Osteoblast (primary cell): ENCODE data around the gene NPAS3. TPM values are rescaled to one million over a fixed set of nuclear protein-coding genes. Genes with fewer than 3 reads are reported as not detected.

Experiments
- DNase-seq: peaks from one replicate; pipeline ENCODE4 v3.0.0; 2011; ENCODE audit warnings: low spot score, mixed read lengths; ENCODE audit not compliant: insufficient read length; ENCODE audit errors: missing footprints
- H2AFZ ChIP-seq: 2 replicates; pipeline ENCODE4 v1.6.0; 2011; ENCODE audit warnings: mild to moderate bottlenecking, low read length
- H3K27ac ChIP-seq: 2 replicates; pipeline ENCODE4 v1.5.1; 2011; ENCODE audit warnings: mild to moderate bottlenecking, low read depth, low read length, moderate library complexity
- H3K27me3 ChIP-seq: 2 replicates; pipeline ENCODE4 v1.6.0; 2012; ENCODE audit warnings: mild to moderate bottlenecking, control low read depth, inconsistent platforms, low read length, moderate library complexity; ENCODE audit not compliant: insufficient read depth
- H3K36me3 ChIP-seq: 2 replicates; pipeline ENCODE4 v1.5.1; 2011; ENCODE audit warnings: mild to moderate bottlenecking, low read length, control low read depth, moderate library complexity; ENCODE audit not compliant: insufficient read depth
- H3K4me1 ChIP-seq: 2 replicates; pipeline ENCODE4 v1.5.1; 2011; ENCODE audit warnings: mild to moderate bottlenecking, low read length, control low read depth, moderate library complexity; ENCODE audit not compliant: insufficient read depth
- H3K4me2 ChIP-seq: 2 replicates; pipeline ENCODE4 v1.6.0; 2011; ENCODE audit warnings: mild to moderate bottlenecking, low read length; ENCODE audit not compliant: insufficient read depth
- H3K4me3 ChIP-seq: fragments of 200-600 bp; sonication (generic); 3 replicates; pipeline ENCODE4 v1.5.1; 2012; ENCODE audit warnings: mild to moderate bottlenecking, low read length, inconsistent platforms; ENCODE audit not compliant: insufficient read depth
- H3K79me2 ChIP-seq: 2 replicates; pipeline ENCODE4 v1.6.0; 2012; ENCODE audit warnings: mild to moderate bottlenecking, low read length, control low read depth, inconsistent platforms; ENCODE audit not compliant: insufficient read depth
- H3K9me3 ChIP-seq: 2 replicates; pipeline ENCODE4 v1.5.1; 2011; ENCODE audit warnings: low read depth, low read length, control low read depth
- H4K20me1 ChIP-seq: 2 replicates; pipeline ENCODE4 v1.6.0; 2012; ENCODE audit warnings: mild to moderate bottlenecking, low read length, control low read depth; ENCODE audit not compliant: insufficient read depth
- CTCF ChIP-seq: IDR thresholded peaks from 2 replicates; pipeline ENCODE4 v1.5.1; 2011; ENCODE audit warnings: mild to moderate bottlenecking, low read depth, low read length, moderate library complexity; ENCODE audit errors: extremely low read depth
- total RNA-seq: library from RNA; depleted of rRNA; stranded (reverse); fragments of >200 nt; gene quantifications from 2 replicates; pipeline ENCODE4 v1.2.3, GENCODE V29; 2012

The NPAS3 gene
- total RNA-seq, 1 donor = 0.72 TPM

- no peak overlapping the region for H3K27ac ChIP-seq
- H3K4me3 ChIP-seq = no peak overlapping the region
- H2AFZ ChIP-seq = no peak overlapping the region
- H3K9me3 ChIP-seq = no peaks in the 10 kb centered on the region
- H3K27me3 ChIP-seq = no peaks in the 10 kb centered on the region
- peaks cover 2% of the 10 kb centered on the region for H3K4me1 ChIP-seq
- no peaks in the 10 kb centered on the region for H4K20me1 ChIP-seq
- DNase-seq = no peak
- no peaks in the 10 kb centered on the region for H3K36me3 ChIP-seq
- no peak overlapping the region for H3K4me2 ChIP-seq
- no peaks in the 10 kb centered on the region for H3K79me2 ChIP-seq
- TF ChIP-seq CTCF = no peak
Measured at GRCh38 chr14:33566082-33566481, 627.4 kb downstream of the NPAS3 start.

GRCh38 chr14:33567023-33567728 lies 628.5 kb downstream of the NPAS3 start:
- Histone ChIP-seq H3K27ac (no peak overlapping the region), H3K36me3 (no peaks in the 10 kb centered on the region), H3K4me1 (peaks cover 2% of the 10 kb centered on the region), H3K4me3 (no peak overlapping the region), H3K79me2 (no peaks in the 10 kb centered on the region), H3K27me3 (no peaks in the 10 kb centered on the region), H3K9me3 (no peaks in the 10 kb centered on the region), H4K20me1 (no peaks in the 10 kb centered on the region), H3K4me2 (no peak overlapping the region), H2AFZ (no peak overlapping the region)
- TF ChIP-seq CTCF = no peak
- DNase-seq = no peak

GRCh38 chr14:33567731-33568130 lies 629.1 kb downstream of the NPAS3 start:
- DNase-seq = no peak
- Histone ChIP-seq H3K27ac (no peak overlapping the region), H3K79me2 (no peaks in the 10 kb centered on the region), H3K9me3 (no peaks in the 10 kb centered on the region), H3K4me1 (peaks cover 2% of the 10 kb centered on the region), H4K20me1 (no peaks in the 10 kb centered on the region), H3K4me3 (no peak overlapping the region), H3K36me3 (no peaks in the 10 kb centered on the region), H3K4me2 (no peak overlapping the region), H3K27me3 (no peaks in the 10 kb centered on the region), H2AFZ (no peak overlapping the region)
- TF ChIP-seq CTCF = no peak

GRCh38 chr14:33568935-33569579 lies 630.4 kb downstream of the NPAS3 start:
- peaks cover 2% of the 10 kb centered on the region for H3K4me1 ChIP-seq
- DNase-seq = no peak
- H3K4me3 ChIP-seq = no peak overlapping the region
- no peaks in the 10 kb centered on the region for H3K9me3 ChIP-seq
- no peaks in the 10 kb centered on the region for H4K20me1 ChIP-seq
- H3K27me3 ChIP-seq = no peaks in the 10 kb centered on the region
- H3K27ac ChIP-seq = no peak overlapping the region
- H3K79me2 ChIP-seq = no peaks in the 10 kb centered on the region
- no peak overlapping the region for H3K4me2 ChIP-seq
- no peaks in the 10 kb centered on the region for H3K36me3 ChIP-seq
- TF ChIP-seq CTCF = no peak
- H2AFZ ChIP-seq = no peak overlapping the region
